ENCODE data around the gene ARPC1B.

DNA sequence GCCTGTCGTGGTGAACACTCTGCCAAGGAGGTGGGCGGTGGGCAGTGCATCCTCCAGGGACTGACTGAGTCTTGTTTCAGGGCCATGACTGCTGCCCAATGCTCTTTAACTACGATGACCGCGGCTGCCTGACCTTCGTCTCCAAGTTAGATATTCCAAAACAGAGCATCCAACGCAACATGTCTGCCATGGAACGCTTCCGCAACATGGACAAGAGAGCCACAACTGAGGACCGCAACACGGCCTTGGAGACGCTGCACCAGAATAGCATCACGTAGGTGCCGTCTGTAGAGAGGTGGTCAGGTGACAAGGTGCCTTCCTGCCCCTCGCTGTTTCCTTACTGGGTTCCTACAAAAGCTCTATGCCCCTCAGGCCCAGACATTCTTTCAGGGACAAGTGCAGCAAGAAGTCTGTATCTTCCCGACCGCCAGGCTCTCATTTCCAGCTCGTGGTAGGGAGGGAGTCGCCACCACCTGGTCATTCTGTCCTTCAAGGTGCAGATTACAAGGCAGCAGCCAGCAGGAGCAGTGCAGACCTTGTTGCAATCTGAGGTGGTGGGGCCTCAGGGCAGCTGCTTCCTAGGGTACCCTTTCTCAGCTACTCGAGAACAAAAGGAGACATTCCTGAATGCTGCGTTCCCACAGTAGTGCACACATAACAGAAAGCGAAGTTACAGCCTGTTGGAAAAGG is 14.9 kb upstream of the ARPC1B start:
- TF ChIP-seq, protein P1, sequence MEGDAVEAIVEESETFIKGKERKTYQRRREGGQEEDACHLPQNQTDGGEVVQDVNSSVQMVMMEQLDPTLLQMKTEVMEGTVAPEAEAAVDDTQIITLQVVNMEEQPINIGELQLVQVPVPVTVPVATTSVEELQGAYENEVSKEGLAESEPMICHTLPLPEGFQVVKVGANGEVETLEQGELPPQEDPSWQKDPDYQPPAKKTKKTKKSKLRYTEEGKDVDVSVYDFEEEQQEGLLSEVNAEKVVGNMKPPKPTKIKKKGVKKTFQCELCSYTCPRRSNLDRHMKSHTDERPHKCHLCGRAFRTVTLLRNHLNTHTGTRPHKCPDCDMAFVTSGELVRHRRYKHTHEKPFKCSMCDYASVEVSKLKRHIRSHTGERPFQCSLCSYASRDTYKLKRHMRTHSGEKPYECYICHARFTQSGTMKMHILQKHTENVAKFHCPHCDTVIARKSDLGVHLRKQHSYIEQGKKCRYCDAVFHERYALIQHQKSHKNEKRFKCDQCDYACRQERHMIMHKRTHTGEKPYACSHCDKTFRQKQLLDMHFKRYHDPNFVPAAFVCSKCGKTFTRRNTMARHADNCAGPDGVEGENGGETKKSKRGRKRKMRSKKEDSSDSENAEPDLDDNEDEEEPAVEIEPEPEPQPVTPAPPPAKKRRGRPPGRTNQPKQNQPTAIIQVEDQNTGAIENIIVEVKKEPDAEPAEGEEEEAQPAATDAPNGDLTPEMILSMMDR (IDR thresholded peaks at IDR 0.05; ENCODE audit: low read depth, low read length, missing input control), result no peak
- no peak for TF ChIP-seq RXRA (IDR thresholded peaks at IDR 0.05)
- no peak for TF ChIP-seq TAF1 (conservative IDR thresholded peaks at IDR 0.05)
- TF ChIP-seq, protein P2, sequence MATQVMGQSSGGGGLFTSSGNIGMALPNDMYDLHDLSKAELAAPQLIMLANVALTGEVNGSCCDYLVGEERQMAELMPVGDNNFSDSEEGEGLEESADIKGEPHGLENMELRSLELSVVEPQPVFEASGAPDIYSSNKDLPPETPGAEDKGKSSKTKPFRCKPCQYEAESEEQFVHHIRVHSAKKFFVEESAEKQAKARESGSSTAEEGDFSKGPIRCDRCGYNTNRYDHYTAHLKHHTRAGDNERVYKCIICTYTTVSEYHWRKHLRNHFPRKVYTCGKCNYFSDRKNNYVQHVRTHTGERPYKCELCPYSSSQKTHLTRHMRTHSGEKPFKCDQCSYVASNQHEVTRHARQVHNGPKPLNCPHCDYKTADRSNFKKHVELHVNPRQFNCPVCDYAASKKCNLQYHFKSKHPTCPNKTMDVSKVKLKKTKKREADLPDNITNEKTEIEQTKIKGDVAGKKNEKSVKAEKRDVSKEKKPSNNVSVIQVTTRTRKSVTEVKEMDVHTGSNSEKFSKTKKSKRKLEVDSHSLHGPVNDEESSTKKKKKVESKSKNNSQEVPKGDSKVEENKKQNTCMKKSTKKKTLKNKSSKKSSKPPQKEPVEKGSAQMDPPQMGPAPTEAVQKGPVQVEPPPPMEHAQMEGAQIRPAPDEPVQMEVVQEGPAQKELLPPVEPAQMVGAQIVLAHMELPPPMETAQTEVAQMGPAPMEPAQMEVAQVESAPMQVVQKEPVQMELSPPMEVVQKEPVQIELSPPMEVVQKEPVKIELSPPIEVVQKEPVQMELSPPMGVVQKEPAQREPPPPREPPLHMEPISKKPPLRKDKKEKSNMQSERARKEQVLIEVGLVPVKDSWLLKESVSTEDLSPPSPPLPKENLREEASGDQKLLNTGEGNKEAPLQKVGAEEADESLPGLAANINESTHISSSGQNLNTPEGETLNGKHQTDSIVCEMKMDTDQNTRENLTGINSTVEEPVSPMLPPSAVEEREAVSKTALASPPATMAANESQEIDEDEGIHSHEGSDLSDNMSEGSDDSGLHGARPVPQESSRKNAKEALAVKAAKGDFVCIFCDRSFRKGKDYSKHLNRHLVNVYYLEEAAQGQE (IDR thresholded peaks at IDR 0.05), result no peak
- no peak for TF ChIP-seq GABPA (IDR thresholded peaks at IDR 0.05 in 1 of 2, conservative IDR thresholded peaks at IDR 0.05 in 1 of 2)

Data from liver (tissue), 3 donors.